K562 (cell line): ENCODE data around the gene FARP1.

ENCODE experiments used
- JUND ChIP-seq, 2 experiments: IDR thresholded peaks; 2 replicates in 1 of 2; 3 replicates in 1 of 2; pipeline ENCODE4 v1.6.1; 2011; ENCODE audit warnings: borderline replicate concordance in 2 of 2, low read depth in 2 of 2, low read length in 2 of 2, improper control_type of control experiment in 1 of 2, missing biosample characterization in 1 of 2, missing genetic modification characterization in 1 of 2, missing genetic modification reagents in 1 of 2
- KLF10 ChIP-seq: fragments of 250-450 bp; sonication (Bioruptor Pico); IDR thresholded peaks from 2 replicates; pipeline ENCODE4 v1.6.1; 2021; ENCODE audit warnings: matching md5 sums
- MEF2A ChIP-seq: IDR thresholded peaks from 2 replicates; pipeline ENCODE4 v1.6.1; 2011; ENCODE audit warnings: low read depth, mild to moderate bottlenecking, low read length, moderate library complexity; ENCODE audit not compliant: control insufficient read depth
- ZNF140 ChIP-seq: fragments of 250-450 bp; sonication (Bioruptor Pico); IDR thresholded peaks from 2 replicates; pipeline ENCODE4 v1.8.0; 2021; ENCODE audit warnings: moderate library complexity, mild to moderate bottlenecking, inconsistent platforms
- ZNF24 ChIP-seq: fragments of 450-650 bp; IDR thresholded peaks from 2 replicates; pipeline ENCODE4 v1.6.1; 2016

DNA sequence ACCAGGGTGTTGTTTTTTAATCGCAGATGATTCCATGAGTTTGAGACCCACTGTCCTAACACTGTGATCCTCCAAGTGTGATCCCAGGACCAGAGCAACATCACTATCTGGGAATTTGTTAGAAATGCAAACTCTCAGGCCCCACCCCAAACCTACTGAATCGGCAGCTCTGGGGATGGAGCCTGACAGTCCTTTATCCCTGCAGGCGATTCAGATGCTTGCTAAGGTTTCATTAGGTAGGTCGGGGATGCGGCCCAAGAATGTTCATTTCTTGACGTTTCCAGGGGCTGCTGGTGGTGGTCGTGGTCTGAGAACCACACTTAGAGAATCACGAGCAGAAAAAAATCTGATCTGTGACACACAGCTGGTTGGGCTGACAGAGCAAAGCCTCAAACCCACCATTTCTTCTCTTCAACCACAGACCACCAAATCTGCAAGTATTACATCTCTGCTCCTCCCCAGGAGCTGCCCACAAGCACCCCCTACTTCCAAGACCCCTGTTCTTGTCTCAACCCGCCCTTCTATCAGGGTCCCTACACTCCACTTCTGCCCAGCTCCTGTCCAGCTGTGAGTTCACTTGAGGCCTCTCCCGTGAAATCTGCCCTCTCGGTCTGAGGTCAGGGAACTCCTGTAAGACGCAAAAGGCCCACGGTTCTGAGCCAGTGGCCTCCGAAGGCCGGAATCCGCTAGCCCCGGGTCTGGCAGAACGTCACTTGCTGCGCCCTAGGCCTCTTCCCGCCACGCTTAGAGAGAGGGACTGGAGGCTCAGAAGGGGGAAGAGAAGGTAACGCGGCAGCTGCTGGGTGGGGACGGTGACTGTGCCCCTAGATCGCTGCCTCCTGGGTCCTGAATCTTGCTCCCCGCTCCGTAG lies 1.1 kb upstream of the FARP1 start:
- TF ChIP-seq JUND (IDR thresholded peaks at IDR 0.05; ENCODE audit: borderline replicate concordance, low read depth, low read length), result no peak
- TF ChIP-seq JUND (tag; IDR thresholded peaks at IDR 0.05; ENCODE audit: borderline replicate concordance, low read depth, low read length), result no peak
- TF ChIP-seq ZNF24, result no peak
- TF ChIP-seq ZNF140 (CRISPR knock-in tag), result no peak
- no peak for TF ChIP-seq KLF10 (CRISPR knock-in tag)
- no peak for TF ChIP-seq MEF2A
